GM23338 (cell line): Measurements from ENCODE around the gene ULK4. TPM values are rescaled to one million over a fixed set of nuclear protein-coding genes. Genes with fewer than 3 reads are reported as not detected.

Experiments used
- ATAC-seq: fragments of 200-7000 bp; cut with Tn5 transposase; 3 replicates; pipeline ENCODE4 v1.9.1; 2020
- DNase-seq: peaks from one replicate; pipeline ENCODE4 v3.0.0-alpha.2; 2015; ENCODE audit warnings: low spot score
- H2AFZ ChIP-seq: fragments of 200-600 bp; sonication (generic); 2 replicates; pipeline ENCODE4 v1.8.0; 2016; ENCODE audit warnings: antibody characterized with exemption, mild to moderate bottlenecking, moderate library complexity
- H3F3A ChIP-seq: fragments of 200-600 bp; sonication (generic); replicated peaks from 2 replicates; pipeline ENCODE4 v1.8.0; 2017; ENCODE audit warnings: antibody characterized with exemption, mixed run types, low read depth
- H3K27ac ChIP-seq: fragments of 200-600 bp; sonication (generic); 2 replicates; pipeline ENCODE4 v1.6.1; 2016; ENCODE audit warnings: low read depth
- H3K27me3 ChIP-seq: fragments of 200-600 bp; sonication (generic); 2 replicates; pipeline ENCODE4 v1.8.0; 2016; ENCODE audit warnings: mild to moderate bottlenecking, mixed run types, moderate library complexity; ENCODE audit not compliant: insufficient read depth
- H3K36me3 ChIP-seq: fragments of 200-600 bp; sonication (generic); 2 replicates; pipeline ENCODE4 v1.8.0; 2016; ENCODE audit warnings: mild to moderate bottlenecking; ENCODE audit not compliant: insufficient read depth
- H3K4me1 ChIP-seq: fragments of 200-600 bp; sonication (generic); 2 replicates; pipeline ENCODE4 v1.8.0; 2016; ENCODE audit warnings: mild to moderate bottlenecking, moderate library complexity; ENCODE audit not compliant: insufficient read depth
- H3K4me2 ChIP-seq: fragments of 200-600 bp; sonication (generic); 2 replicates; pipeline ENCODE4 v1.7.1; 2017; ENCODE audit warnings: mixed run types
- H3K4me3 ChIP-seq: fragments of 200-600 bp; sonication (generic); 2 replicates; pipeline ENCODE4 v1.6.1; 2016; ENCODE audit warnings: mixed run types
- H3K79me2 ChIP-seq: fragments of 200-600 bp; sonication (generic); replicated peaks from 2 replicates; pipeline ENCODE4 v1.8.0; 2017; ENCODE audit warnings: mild to moderate bottlenecking; ENCODE audit not compliant: insufficient read depth
- H3K9me2 ChIP-seq: fragments of 200-600 bp; sonication (generic); 2 replicates; pipeline ENCODE4 v1.8.0; 2017; ENCODE audit not compliant: insufficient read depth
- H4K20me1 ChIP-seq: fragments of 200-600 bp; sonication (generic); replicated peaks from 2 replicates; pipeline ENCODE4 v1.8.0; 2017; ENCODE audit warnings: mild to moderate bottlenecking; ENCODE audit not compliant: insufficient read depth
- H3K27ac Mint-ChIP-seq: 2 replicates; pipeline ENCODE4 v1.8.0; 2020; ENCODE audit warnings: inconsistent platforms, mild to moderate bottlenecking, moderate library complexity, mixed read lengths
- H3K27me3 Mint-ChIP-seq: 3 replicates; pipeline ENCODE4 v1.8.0; 2022; ENCODE audit warnings: low read depth, mild to moderate bottlenecking, moderate library complexity, mixed read lengths, inconsistent platforms; ENCODE audit not compliant: insufficient read depth, poor library complexity
- H3K36me3 Mint-ChIP-seq: 3 replicates; pipeline ENCODE4 v1.8.0; 2021; ENCODE audit warnings: low read depth, mild to moderate bottlenecking, inconsistent platforms, moderate library complexity, mixed read lengths
- H3K4me1 Mint-ChIP-seq: 3 replicates; pipeline ENCODE4 v1.8.0; 2020; ENCODE audit warnings: mild to moderate bottlenecking, inconsistent platforms, mixed read lengths
- H3K4me3 Mint-ChIP-seq: 3 replicates; pipeline ENCODE4 v1.8.0; 2021; ENCODE audit warnings: moderate library complexity, mild to moderate bottlenecking, inconsistent platforms, mixed read lengths
- H3K9me3 Mint-ChIP-seq: 3 replicates; pipeline ENCODE4 v1.8.0; 2020; ENCODE audit warnings: moderate library complexity, mild to moderate bottlenecking, inconsistent platforms, mixed read lengths
- CREB1 ChIP-seq: fragments of 250-450 bp; sonication (Bioruptor Pico); IDR thresholded peaks from 2 replicates; pipeline ENCODE4 v1.5.0; 2020; ENCODE audit warnings: low read depth, mild to moderate bottlenecking, moderate library complexity
- EZH2 ChIP-seq: fragments of 200-600 bp; sonication (generic); IDR thresholded peaks from one replicate; pipeline ENCODE4 v1.8.0; 2017; ENCODE audit warnings: antibody characterized with exemption, mild to moderate bottlenecking, low read depth; ENCODE audit not compliant: unreplicated experiment
- EZH2phosphoT487 ChIP-seq: fragments of 200-600 bp; sonication (generic); IDR thresholded peaks from one replicate; pipeline ENCODE4 v1.8.1; 2018; ENCODE audit warnings: antibody characterized with exemption; ENCODE audit not compliant: unreplicated experiment
- JUNB ChIP-seq: IDR thresholded peaks from one replicate; pipeline ENCODE4 v1.6.1; 2016; ENCODE audit warnings: antibody characterized with exemption; ENCODE audit not compliant: unreplicated experiment
- NANOG ChIP-seq: IDR thresholded peaks from 2 replicates; pipeline ENCODE4 v1.6.1; 2016; ENCODE audit warnings: antibody characterized with exemption, borderline replicate concordance
- POLR2AphosphoS5 ChIP-seq: IDR thresholded peaks from 2 replicates; pipeline ENCODE4 v1.6.1; 2016; ENCODE audit warnings: antibody characterized with exemption, low read depth
- REST ChIP-seq: IDR thresholded peaks from one replicate; pipeline ENCODE4 v1.6.1; 2018; ENCODE audit warnings: antibody characterized with exemption; ENCODE audit not compliant: unreplicated experiment
- STAT1 ChIP-seq: IDR thresholded peaks from one replicate; pipeline ENCODE4 v1.6.1; 2016; ENCODE audit warnings: antibody characterized with exemption; ENCODE audit not compliant: unreplicated experiment
- ZNF114 ChIP-seq: fragments of 250-450 bp; sonication (Bioruptor Pico); IDR thresholded peaks from 2 replicates; pipeline ENCODE4 v1.5.0; 2020; ENCODE audit warnings: mild to moderate bottlenecking, moderate library complexity
- ZNF331 ChIP-seq: fragments of 250-450 bp; sonication (Bioruptor Pico); IDR thresholded peaks from 2 replicates; pipeline ENCODE4 v1.5.0; 2020; ENCODE audit warnings: low read depth, mild to moderate bottlenecking, moderate library complexity
- ZNF462 ChIP-seq: fragments of 250-450 bp; sonication (Bioruptor Pico); IDR thresholded peaks from 2 replicates; pipeline ENCODE4 v1.5.0; 2020; ENCODE audit warnings: mild to moderate bottlenecking, moderate library complexity
- polyA plus RNA-seq: library from polyadenylated mRNA; unstranded; fragments of >200 nt; fragmentation: Nextera tagmentation; extraction: Ambion mirVana; gene quantifications from 2 replicates; pipeline ENCODE4 v1.2.1, GENCODE V29; 2016
- total RNA-seq: library from RNA; depleted of rRNA; stranded (reverse); fragments of >200 nt; shearing (Covaris generic); gene quantifications from 2 replicates; pipeline ENCODE4 v1.2.3, GENCODE V29; 2014
- TF ChIP-seq, protein P1 (sequence below): IDR thresholded peaks from 2 replicates; pipeline ENCODE4 v1.6.1; 2016; ENCODE audit warnings: antibody characterized with exemption
- TF ChIP-seq, protein P2 (sequence below), 2 experiments: fragments of 200-600 bp in 1 of 2; sonication (generic) in 1 of 2; conservative IDR thresholded peaks; 2 replicates each; pipeline versions ENCODE4 v1.5.1 to v1.6.1; 2016 to 2017; ENCODE audit warnings: antibody characterized with exemption in 2 of 2, low read depth in 2 of 2, mild to moderate bottlenecking in 2 of 2, moderate library complexity in 1 of 2

Gene ULK4
- total and polyA plus RNA-seq, 2 experiments from 2014 or later: 20.8 to 41.4 TPM

DNA sequence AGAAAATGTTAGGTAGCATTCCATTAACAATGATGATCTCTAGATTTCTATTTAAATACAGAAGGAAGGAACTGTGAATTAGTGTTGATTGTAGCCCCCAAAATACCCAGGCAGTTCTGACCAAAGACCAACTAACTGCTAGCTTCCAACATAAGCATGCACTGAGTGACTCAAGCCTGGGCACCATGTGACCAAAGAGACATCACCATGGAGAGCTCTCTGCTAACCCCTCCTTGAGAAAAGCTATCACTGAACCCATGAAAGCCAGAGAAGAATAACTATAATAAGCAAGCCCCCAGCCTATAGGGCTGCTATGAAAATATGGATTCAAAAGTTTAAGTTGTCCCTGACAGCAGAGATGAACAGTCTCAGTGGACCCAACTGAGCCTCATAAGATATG, 310.2 kb downstream of the ULK4 start:
- Histone ChIP-seq H3K9me2 (0 out of 2 replicates have a peak, but pooled peaks cover 7% of the 10 kb centered on the region), H3K4me1 (peaks cover 18% of the 10 kb centered on the region), H3K27ac (no peak overlapping the region), H4K20me1 (no peaks in the 10 kb centered on the region), H2AFZ (no peak overlapping the region), H3K79me2 (no peaks in the 10 kb centered on the region), H3K4me2 (no peak overlapping the region), H3K4me3 (no peak overlapping the region), H3K27me3 (no peaks in the 10 kb centered on the region), H3F3A (no peaks in the 10 kb centered on the region), H3K36me3 (peaks cover 12% of the 10 kb centered on the region; the same call in 1 of the 2 replicates)
- ATAC-seq (no peak), DNase-seq (no peak)
- peaks cover 6% of the 10 kb centered on the region for H3K27me3 Mint-ChIP-seq
- H3K27ac Mint-ChIP-seq: no peak overlapping the region
- peaks cover 40% of the 10 kb centered on the region for H3K36me3 Mint-ChIP-seq
- TF ChIP-seq, protein P1, sequence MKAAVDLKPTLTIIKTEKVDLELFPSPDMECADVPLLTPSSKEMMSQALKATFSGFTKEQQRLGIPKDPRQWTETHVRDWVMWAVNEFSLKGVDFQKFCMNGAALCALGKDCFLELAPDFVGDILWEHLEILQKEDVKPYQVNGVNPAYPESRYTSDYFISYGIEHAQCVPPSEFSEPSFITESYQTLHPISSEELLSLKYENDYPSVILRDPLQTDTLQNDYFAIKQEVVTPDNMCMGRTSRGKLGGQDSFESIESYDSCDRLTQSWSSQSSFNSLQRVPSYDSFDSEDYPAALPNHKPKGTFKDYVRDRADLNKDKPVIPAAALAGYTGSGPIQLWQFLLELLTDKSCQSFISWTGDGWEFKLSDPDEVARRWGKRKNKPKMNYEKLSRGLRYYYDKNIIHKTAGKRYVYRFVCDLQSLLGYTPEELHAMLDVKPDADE: no peak
- TF ChIP-seq ZNF114 (CRISPR knock-in tag) (no peak), ZNF331 (CRISPR knock-in tag) (no peak), JUNB (no peak), NANOG (no peak), POLR2AphosphoS5 (no peak), CREB1 (no peak), ZNF462 (CRISPR knock-in tag) (no peak), REST (no peak), EZH2phosphoT487 (no peak), STAT1 (no peak), EZH2 (no peak)
- TF ChIP-seq, protein P2, sequence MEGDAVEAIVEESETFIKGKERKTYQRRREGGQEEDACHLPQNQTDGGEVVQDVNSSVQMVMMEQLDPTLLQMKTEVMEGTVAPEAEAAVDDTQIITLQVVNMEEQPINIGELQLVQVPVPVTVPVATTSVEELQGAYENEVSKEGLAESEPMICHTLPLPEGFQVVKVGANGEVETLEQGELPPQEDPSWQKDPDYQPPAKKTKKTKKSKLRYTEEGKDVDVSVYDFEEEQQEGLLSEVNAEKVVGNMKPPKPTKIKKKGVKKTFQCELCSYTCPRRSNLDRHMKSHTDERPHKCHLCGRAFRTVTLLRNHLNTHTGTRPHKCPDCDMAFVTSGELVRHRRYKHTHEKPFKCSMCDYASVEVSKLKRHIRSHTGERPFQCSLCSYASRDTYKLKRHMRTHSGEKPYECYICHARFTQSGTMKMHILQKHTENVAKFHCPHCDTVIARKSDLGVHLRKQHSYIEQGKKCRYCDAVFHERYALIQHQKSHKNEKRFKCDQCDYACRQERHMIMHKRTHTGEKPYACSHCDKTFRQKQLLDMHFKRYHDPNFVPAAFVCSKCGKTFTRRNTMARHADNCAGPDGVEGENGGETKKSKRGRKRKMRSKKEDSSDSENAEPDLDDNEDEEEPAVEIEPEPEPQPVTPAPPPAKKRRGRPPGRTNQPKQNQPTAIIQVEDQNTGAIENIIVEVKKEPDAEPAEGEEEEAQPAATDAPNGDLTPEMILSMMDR (conservative IDR thresholded peaks at IDR 0.05; ENCODE audit: low read depth in 2 of 2): no peak
- H3K9me3 Mint-ChIP-seq: peaks cover 43% of the 10 kb centered on the region
- no peak overlapping the region for H3K4me3 Mint-ChIP-seq
- H3K4me1 Mint-ChIP-seq: peaks cover 3% of the 10 kb centered on the region; the same call in 2 of the 3 replicates
